Astrocyte of the cerebellum (primary cell): ENCODE data around the gene CREB5.

Experiments
- DNase-seq: peaks from one replicate; pipeline ENCODE4 v3.0.0-alpha.2; 2011; ENCODE audit warnings: low read depth
- H3K4me3 ChIP-seq: 2 replicates; pipeline ENCODE4 v1.5.1; 2011; ENCODE audit warnings: mild to moderate bottlenecking, low read depth, low read length, moderate library complexity
- CTCF ChIP-seq: IDR thresholded peaks from 2 replicates; pipeline ENCODE4 v1.5.1; 2012; ENCODE audit warnings: low read length, low read depth, moderate library complexity, mild to moderate bottlenecking; ENCODE audit errors: missing control alignments
- in situ Hi-C: cut with HindIII; loops from 2 replicates; pipeline ENCODE4 v1.10.0; 2017; ENCODE audit warnings: low sequenced_read_pairs

Gene CREB5

GRCh38 chr7:28811008-28811407 is 398.7 kb downstream of the CREB5 start:
- no peak for TF ChIP-seq CTCF
- in situ Hi-C loops, result no loop called here
- no peak overlapping the region for H3K4me3 ChIP-seq
- no peak for DNase-seq

- in situ Hi-C loops, result no loop called here
- no peak for DNase-seq
- no peak for TF ChIP-seq CTCF
- no peak overlapping the region for H3K4me3 ChIP-seq
These were observed 399.5 kb downstream of the CREB5 start for GRCh38 chr7:28811701-28812430.

- no peak overlapping the region for H3K4me3 ChIP-seq
- no peak for TF ChIP-seq CTCF
- in situ Hi-C loops, result no loop called here
- DNase-seq, result no peak
These were observed 400.3 kb downstream of the CREB5 start for GRCh38 chr7:28812616-28813015.

GRCh38 chr7:28813243-28813962 is 401.1 kb downstream of the CREB5 start:
- in situ Hi-C loops, result no loop called here
- TF ChIP-seq CTCF, result no peak
- no peak for DNase-seq
- no peak overlapping the region for H3K4me3 ChIP-seq

- no peak for DNase-seq
- TF ChIP-seq CTCF, result no peak
- H3K4me3 ChIP-seq, result no peak overlapping the region
- in situ Hi-C loops, result no loop called here
These were observed 403.1 kb downstream of the CREB5 start for GRCh38 chr7:28815369-28815927.

- no peak for DNase-seq
- in situ Hi-C loops, result no loop called here
- no peak overlapping the region for H3K4me3 ChIP-seq
- TF ChIP-seq CTCF, result no peak
These were observed 403.6 kb downstream of the CREB5 start for GRCh38 chr7:28815928-28816373.
